ENCODE results near the gene MEIKIN.

- TF ChIP-seq CTCF (IDR thresholded peaks at IDR 0.05; ENCODE audit: poor library complexity, severe bottlenecking), result no peak
- TF ChIP-seq EP300 (conservative IDR thresholded peaks at IDR 0.05; ENCODE audit: poor library complexity, severe bottlenecking), result no peak
- TF ChIP-seq RAD21 (conservative IDR thresholded peaks at IDR 0.05), result no peak
- no peak for TF ChIP-seq EZH2 (IDR thresholded peaks at IDR 0.05; ENCODE audit: borderline replicate concordance, insufficient read depth, low read length, poor library complexity, severe bottlenecking)
Measured at GRCh38 chr5:131987251-131987650, 41.8 kb upstream of the MEIKIN start.

Measured in neural cell (in vitro differentiated cells).